ENCODE measurements around the gene ACAP1. TPM values are rescaled to one million over a fixed set of nuclear protein-coding genes. Genes with fewer than 3 reads are reported as not detected.

ACAP1 gene
- total RNA-seq, 1 donor from 2014 or later, result 262 TPM

DNA sequence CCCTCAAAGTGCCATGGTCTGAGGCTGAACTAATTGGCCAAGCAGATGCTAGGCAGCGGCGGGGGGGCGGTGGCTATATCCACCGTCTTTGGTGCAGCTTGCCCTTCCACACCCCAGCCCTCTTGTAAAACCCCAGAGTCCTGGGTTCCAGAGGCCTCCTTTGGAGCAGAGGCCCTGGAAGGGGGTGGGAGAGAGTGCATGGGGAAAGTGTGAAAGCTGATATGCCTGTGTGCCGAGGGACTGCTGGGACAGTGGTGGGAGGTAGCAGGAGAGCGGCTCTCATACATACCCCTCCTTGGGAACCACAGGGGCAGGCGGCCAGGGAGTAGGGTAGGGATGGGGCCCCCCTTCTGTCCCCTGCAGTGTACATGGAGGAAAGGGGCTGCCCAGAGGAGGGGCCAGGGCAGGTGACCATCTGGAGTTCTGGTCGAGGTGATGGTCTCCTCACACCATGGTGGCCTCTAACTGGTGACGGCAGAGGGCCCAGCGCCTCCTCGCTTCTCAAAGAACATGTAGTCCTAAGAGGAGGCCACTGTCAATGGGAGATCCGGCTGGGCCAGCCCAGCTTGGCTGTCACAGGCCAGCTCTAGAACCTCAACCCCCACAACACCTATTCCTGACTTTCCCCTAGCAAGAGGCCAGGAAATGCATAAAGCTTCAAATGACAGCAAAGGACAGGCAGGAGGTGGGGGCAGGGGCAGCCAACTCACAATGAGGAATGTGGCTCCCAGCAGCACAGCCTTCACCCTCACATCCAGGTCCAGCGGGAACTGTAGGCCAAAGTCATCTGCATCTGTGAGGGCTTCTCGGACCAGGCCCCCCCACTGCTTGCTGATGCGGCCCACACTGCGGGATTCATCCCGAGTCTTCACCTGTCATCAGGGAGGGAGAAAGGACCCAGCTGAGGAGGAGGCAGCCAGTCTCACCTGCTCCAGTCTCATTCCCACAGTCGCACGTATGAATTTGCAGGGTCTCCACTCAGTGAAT, 53.9 kb downstream of the ACAP1 start:
- Mint-ChIP-seq H3K9me3 (no peaks in the 10 kb centered on the region), H3K27ac (no peak overlapping the region), H3K4me3 (no peak overlapping the region), H3K4me1 (peaks cover 24% of the 10 kb centered on the region), H3K27me3 (no peaks in the 10 kb centered on the region), H3K36me3 (ENCODE audit: low read depth) (peaks cover 25% of the 10 kb centered on the region)
- DNase-seq, result no peak
- intact Hi-C loops (cut with micrococcal nuclease), result no loop called here

- Mint-ChIP-seq H3K27ac (no peak overlapping the region), H3K4me3 (no peak overlapping the region), H3K4me1 (peaks cover 28% of the 10 kb centered on the region)
Observed at GRCh38 chr17:7391307-7391706, 55.0 kb downstream of the ACAP1 start.

GRCh38 chr17:7392696-7393612, 56.6 kb downstream of the ACAP1 start:
- Mint-ChIP-seq H3K9me3 (no peaks in the 10 kb centered on the region), H3K4me3 (peak overlapping the region; percentile 96), H3K4me1 (peaks cover 28% of the 10 kb centered on the region), H3K36me3 (ENCODE audit: low read depth) (peaks cover 25% of the 10 kb centered on the region), H3K27me3 (no peaks in the 10 kb centered on the region), H3K27ac (peak overlapping the region; percentile 51)
- no peak for DNase-seq
- intact Hi-C loops (cut with micrococcal nuclease), result no loop called here

More at GRCh38 chr17:7391307-7391706, 55.0 kb downstream of the ACAP1 start:
- Mint-ChIP-seq H3K27me3 (no peaks in the 10 kb centered on the region), H3K9me3 (no peaks in the 10 kb centered on the region), H3K36me3 (ENCODE audit: low read depth) (peaks cover 25% of the 10 kb centered on the region)
- intact Hi-C loops (cut with micrococcal nuclease), result no loop called here
- no peak for DNase-seq

DNA sequence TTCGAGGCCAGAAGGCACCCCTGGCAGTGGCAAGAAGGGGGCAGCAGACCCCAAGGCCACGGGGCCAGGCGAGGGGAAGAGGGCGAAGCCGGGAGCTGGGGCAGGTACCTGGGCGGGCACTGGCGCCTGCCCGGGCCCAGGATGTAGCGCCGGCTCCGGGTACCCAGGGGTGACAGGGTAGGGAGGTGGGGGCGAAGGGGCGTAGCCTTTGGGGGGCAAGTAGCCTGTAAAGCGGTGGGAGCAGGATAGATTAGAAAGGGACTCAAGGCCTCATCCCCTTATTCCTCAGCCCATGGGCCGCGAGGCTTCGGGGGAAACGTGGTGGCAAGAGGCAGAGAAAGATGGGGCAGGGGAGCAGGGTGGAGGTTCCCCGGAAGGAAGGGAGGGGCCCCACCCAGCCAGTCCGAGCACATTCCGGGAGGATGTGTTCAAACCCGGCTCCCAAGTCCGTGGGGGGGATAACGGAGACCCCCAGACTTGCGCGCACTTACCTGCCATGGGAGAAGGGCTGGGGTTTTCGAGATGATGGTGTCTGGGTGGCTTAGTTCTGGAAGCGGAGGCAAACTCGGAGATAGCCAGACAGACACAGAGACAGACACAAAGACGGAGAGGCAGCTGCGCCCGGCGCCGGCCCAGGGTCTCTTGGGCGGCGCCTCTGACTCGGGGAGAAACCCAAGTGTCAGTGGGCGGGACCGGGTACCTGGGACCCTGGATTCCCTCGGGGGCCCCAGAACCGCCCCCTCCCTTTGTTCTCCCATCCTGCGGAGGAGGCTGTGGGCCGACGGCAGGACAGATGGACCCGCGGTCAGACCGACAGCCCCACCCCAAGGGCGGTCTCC, 57.5 kb downstream of the ACAP1 start:
- Mint-ChIP-seq H3K9me3 (no peaks in the 10 kb centered on the region), H3K4me3 (peak overlapping the region; percentile 96), H3K4me1 (peaks cover 28% of the 10 kb centered on the region), H3K36me3 (ENCODE audit: low read depth) (peaks cover 23% of the 10 kb centered on the region), H3K27ac (peak overlapping the region; percentile 90), H3K27me3 (no peaks in the 10 kb centered on the region)
- DNase-seq, result peak; percentile 84
- intact Hi-C loops (cut with micrococcal nuclease), result loop anchor here (1.0 to 2.0 kb wide), 4 partner anchors 10 to 91 kb away; partner anchors contain the start of genes POLR2A, TMEM102 and TMEM256

DNA sequence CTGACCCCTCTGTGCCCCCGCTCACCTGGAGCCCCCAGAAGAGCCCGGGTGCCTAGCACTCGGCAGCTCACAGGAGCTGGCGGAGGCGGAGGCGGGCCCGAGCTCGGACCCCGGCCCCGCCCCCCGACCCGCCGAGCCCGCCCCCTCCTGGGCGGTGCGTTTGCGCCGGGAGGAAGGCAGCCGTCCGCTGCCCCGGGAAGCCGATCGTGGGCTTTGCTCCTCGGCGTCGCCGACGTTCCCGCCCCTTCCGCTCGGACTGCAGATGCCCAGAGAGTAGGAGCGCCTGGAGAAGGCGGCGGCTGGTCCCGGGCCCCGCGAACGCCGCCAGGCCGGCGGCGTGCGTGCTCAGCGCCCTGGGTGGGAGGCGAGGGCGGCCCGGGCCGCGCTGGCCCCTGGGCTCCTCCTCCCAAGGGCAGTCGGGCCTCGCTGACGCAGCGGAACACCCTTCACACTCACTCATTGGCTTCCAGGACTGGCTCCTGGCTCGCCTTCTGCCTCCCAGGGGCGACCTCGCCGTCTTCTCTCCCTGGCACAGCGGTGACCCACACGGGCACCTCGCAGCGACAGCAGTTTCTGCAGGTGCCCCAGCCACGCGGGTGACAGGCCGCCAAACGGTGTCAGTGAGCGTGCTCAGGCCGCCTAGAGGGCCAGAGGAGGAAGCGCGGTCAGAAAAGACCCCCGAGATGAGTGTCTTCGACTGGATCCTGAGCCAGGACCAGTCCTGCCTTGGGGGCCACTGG, 58.3 kb downstream of the ACAP1 start, which contains the start of gene PLSCR3:
PLSCR3 (minus strand) TSS at position 74 of the 740 bp plus-strand sequence. CDS start 415 bp downstream, outside the sequence.
- peaks cover 28% of the 10 kb centered on the region for H3K4me1 Mint-ChIP-seq
- DNase-seq, result peak; percentile 97
- H3K9me3 Mint-ChIP-seq, result no peaks in the 10 kb centered on the region
- intact Hi-C loops (cut with micrococcal nuclease), result loop anchor here (1.0 to 2.0 kb wide), 4 partner anchors 10 to 90 kb away; partner anchors contain the start of genes POLR2A, TMEM102 and TMEM256
- peaks cover 15% of the 10 kb centered on the region for H3K36me3 Mint-ChIP-seq (ENCODE audit: low read depth)
- no peaks in the 10 kb centered on the region for H3K27me3 Mint-ChIP-seq
- H3K27ac Mint-ChIP-seq, result peak within 1 kb of the TSS; percentile 95
- peak within 1 kb of the TSS; percentile 96 for H3K4me3 Mint-ChIP-seq

DNA sequence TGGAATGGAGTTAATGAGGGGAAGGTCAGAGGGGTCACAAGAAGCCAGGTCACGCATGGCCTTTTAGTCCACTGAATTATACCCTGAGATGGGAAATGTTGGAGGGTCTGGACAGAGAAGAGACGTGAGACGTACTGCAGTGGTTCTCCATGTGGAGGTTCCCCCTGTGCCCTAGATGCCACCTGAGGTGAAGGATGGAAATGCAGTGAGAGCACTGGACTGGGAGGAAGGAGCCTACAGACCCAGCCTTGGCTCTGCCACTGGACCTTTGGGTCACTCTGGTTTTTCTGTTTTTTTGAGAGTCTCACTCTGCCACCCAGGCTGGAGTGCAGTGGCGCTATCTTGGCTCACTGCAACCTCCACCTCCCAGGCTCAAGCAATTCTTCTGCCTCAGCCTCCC, 59.8 kb downstream of the ACAP1 start:
- Mint-ChIP-seq H3K27me3 (no peaks in the 10 kb centered on the region), H3K27ac (no peak overlapping the region), H3K4me3 (peak overlapping the region; percentile 31), H3K9me3 (no peaks in the 10 kb centered on the region), H3K36me3 (ENCODE audit: low read depth) (peaks cover 7% of the 10 kb centered on the region), H3K4me1 (peaks cover 24% of the 10 kb centered on the region)
- DNase-seq, result no peak
- intact Hi-C loops (cut with micrococcal nuclease), result no loop called here

DNA sequence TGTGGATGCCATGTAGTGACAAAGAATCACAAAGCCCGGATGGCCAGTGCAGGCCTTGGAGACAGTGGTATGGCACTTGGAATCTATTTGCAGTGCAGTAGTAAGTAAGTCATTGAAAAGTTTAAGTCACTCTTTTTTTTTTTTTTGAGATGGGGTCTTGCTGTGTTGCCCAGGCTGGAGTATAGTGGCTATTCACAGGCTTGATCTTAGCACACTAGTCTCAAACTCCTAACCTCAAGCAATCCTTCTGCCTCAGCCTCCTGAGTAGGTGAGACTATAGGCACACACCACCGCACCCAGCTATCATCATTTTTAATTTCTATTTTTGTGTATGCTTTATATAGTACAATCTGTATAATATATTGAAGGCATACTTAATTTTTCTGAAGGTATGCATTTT, 62.3 kb downstream of the ACAP1 start:
- no peak overlapping the region for H3K4me3 Mint-ChIP-seq
- H3K36me3 Mint-ChIP-seq (ENCODE audit: low read depth), result peaks cover 4% of the 10 kb centered on the region
- intact Hi-C loops (cut with micrococcal nuclease), result no loop called here
- DNase-seq, result no peak
- no peaks in the 10 kb centered on the region for H3K27me3 Mint-ChIP-seq
- H3K9me3 Mint-ChIP-seq, result no peaks in the 10 kb centered on the region
- peaks cover 19% of the 10 kb centered on the region for H3K4me1 Mint-ChIP-seq
- no peak overlapping the region for H3K27ac Mint-ChIP-seq

Other genes starting within 250 kb of the ACAP1 start
- gene ASGR2, start 221.7 kb upstream of the ACAP1 start, total RNA-seq, result not detected in 2 replicates
- 1.8 and 1.9 TPM in 2 replicates for gene ASGR1, start 157.2 kb upstream of the ACAP1 start, total RNA-seq
- gene DLG4, start 116.7 kb upstream of the ACAP1 start, total RNA-seq, result 12.4 and 14.0 TPM in 2 replicates
- gene ACADVL, start 116.6 kb upstream of the ACAP1 start, total RNA-seq, result 244 and 267 TPM in 2 replicates
- gene DVL2, start 102.0 kb upstream of the ACAP1 start, total RNA-seq, result 71.1 and 77.7 TPM in 2 replicates
- gene PHF23, start 97.1 kb upstream of the ACAP1 start, total RNA-seq, result 46.2 and 51.7 TPM in 2 replicates
- gene GABARAP, start 94.1 kb upstream of the ACAP1 start, total RNA-seq, result 124 and 126 TPM in 2 replicates
- gene CTDNEP1, start 84.8 kb upstream of the ACAP1 start, total RNA-seq, result 188 and 190 TPM in 2 replicates
- gene ELP5, start 84.3 kb upstream of the ACAP1 start, total RNA-seq, result 74.3 and 76.8 TPM in 2 replicates
- 0.31 and 0.40 TPM in 2 replicates for gene CLDN7, start 74.1 kb upstream of the ACAP1 start, total RNA-seq
- 0.17 and 0.37 TPM in 2 replicates for gene SLC2A4, start 54.8 kb upstream of the ACAP1 start, total RNA-seq
- gene YBX2, start 41.9 kb upstream of the ACAP1 start, total RNA-seq, result 0.21 and 0.33 TPM in 2 replicates
- 1,303 and 1,327 TPM in 2 replicates for gene EIF5A, start 28.9 kb upstream of the ACAP1 start, total RNA-seq
- 51.5 and 56.2 TPM in 2 replicates for gene GPS2, start 21.2 kb upstream of the ACAP1 start, total RNA-seq
- gene NEURL4, start 7.2 kb upstream of the ACAP1 start, total RNA-seq, result 59.3 and 59.6 TPM in 2 replicates
- 7.0 and 7.6 TPM in 2 replicates for gene KCTD11, start 15.6 kb downstream of the ACAP1 start, total RNA-seq
- gene TMEM95, start 18.6 kb downstream of the ACAP1 start, total RNA-seq, result not detected in 2 replicates
- 5.3 and 5.5 TPM in 2 replicates for gene TNK1, start 44.6 kb downstream of the ACAP1 start, total RNA-seq
- gene PLSCR3, start 58.0 kb downstream of the ACAP1 start, total RNA-seq, result 75.5 and 79.8 TPM in 2 replicates
- 47.4 and 59.3 TPM in 2 replicates for gene TMEM256, start 67.6 kb downstream of the ACAP1 start, total RNA-seq
- gene NLGN2, start 71.3 kb downstream of the ACAP1 start, total RNA-seq, result 2.9 and 3.0 TPM in 2 replicates
- not detected in 2 replicates for gene SPEM1, start 83.8 kb downstream of the ACAP1 start, total RNA-seq
- gene SPEM2, start 89.1 kb downstream of the ACAP1 start, total RNA-seq, result not detected in 2 replicates
- gene SPEM3, start 92.3 kb downstream of the ACAP1 start, total RNA-seq, result not detected in 2 replicates
- 12.8 and 12.9 TPM in 2 replicates for gene TMEM102, start 98.9 kb downstream of the ACAP1 start, total RNA-seq
- 9.4 and 9.5 TPM in 2 replicates for gene FGF11, start 103.0 kb downstream of the ACAP1 start, total RNA-seq
- 6.1 and 7.2 TPM in 2 replicates for gene CHRNB1, start 108.5 kb downstream of the ACAP1 start, total RNA-seq
- gene ZBTB4, start 143.1 kb downstream of the ACAP1 start, total RNA-seq, result 16.0 and 16.1 TPM in 2 replicates
- not detected in 2 replicates for gene SLC35G6, start 144.9 kb downstream of the ACAP1 start, total RNA-seq
- 226 and 230 TPM in 2 replicates for gene POLR2A, start 147.8 kb downstream of the ACAP1 start, total RNA-seq
- gene TNFSF12, start 212.5 kb downstream of the ACAP1 start, total RNA-seq, result 21.5 and 21.8 TPM in 2 replicates
- 2.4 and 3.5 TPM in 2 replicates for gene TNFSF13, start 222.2 kb downstream of the ACAP1 start, total RNA-seq
- 89.7 and 93.0 TPM in 2 replicates for gene SENP3, start 225.4 kb downstream of the ACAP1 start, total RNA-seq
- gene CD68, start 243.1 kb downstream of the ACAP1 start, total RNA-seq, result 3.2 and 3.5 TPM in 2 replicates
- gene MPDU1, start 247.3 kb downstream of the ACAP1 start, total RNA-seq, result 92.5 and 104 TPM in 2 replicates

All from activated CD4-positive, alpha-beta T cell treated with anti-CD3 and anti-CD28 coated beads, Interleukin-2, amount 10 ng/mL, durations not matched to agents 24 days and 14 days (primary cell).